Activated CD4-positive, CD25-positive, alpha-beta regulatory T cell treated with anti-CD3 and anti-CD28 coated beads, Interleukin-2, amount 50 U/mL, for 24 hours (primary cell): ENCODE results near the gene CD200.
"Not testable (repeated sequence)": the region's sequence is repeated elsewhere in the genome, so short reads cannot be mapped to it uniquely, and the experiment has no call there.

ENCODE experiments used
- ATAC-seq, 2 donors: fragments of 150-1000 bp; cut with Tn5 transposase; one replicate each; pipeline ENCODE4 v1.10.0; 2021; ENCODE audit warnings: mild to moderate bottlenecking in 1 of 2, moderate library complexity in 1 of 2

The CD200 gene

GRCh38 chr3:112362221-112362620 is 29.3 kb downstream of the CD200 start:
- no peak for ATAC-seq

DNA sequence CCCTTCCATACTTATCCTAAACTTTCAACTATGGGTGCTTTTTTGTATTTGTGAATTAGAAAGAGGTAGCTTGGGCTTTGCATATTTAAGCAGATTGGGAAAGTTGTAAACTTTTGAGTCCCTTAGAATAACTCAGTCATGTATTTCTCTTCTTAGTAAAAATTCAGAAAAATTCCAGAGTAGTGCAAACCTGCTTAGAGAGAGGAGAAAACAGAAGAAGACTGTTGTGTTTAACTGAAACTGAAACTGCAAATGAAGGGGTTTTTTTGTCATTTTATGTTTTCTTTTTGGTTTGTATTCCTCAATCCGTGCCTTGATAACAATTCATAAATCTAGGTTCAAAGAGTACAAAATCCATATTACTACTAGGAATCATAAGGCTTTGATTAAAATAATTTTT is 31.3 kb downstream of the CD200 start:
- peak; percentile 48 to 66 for ATAC-seq

DNA sequence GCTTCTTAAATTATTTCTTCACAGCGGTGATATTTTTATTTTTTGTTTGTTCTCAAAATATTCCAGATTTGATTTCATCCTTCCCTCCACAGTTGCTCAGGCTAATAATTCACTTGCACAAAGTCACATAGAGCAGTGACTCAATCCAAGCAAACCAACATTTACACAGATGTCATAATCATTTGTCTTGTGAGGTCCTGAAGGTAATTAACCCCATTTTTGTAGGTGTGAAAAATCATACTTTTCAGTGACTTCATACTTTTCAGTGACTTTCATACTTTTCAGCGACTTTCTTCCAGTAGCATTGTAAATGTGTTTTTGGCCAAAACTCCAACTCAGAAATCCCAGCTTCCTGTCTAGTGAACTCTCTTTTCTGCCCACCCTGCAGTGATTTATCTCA is 32.1 kb downstream of the CD200 start:
- ATAC-seq, result no peak

- ATAC-seq, result no peak
Observed at GRCh38 chr3:112365636-112366035, 32.7 kb downstream of the CD200 start.

- ATAC-seq, result no peak
Observed at GRCh38 chr3:112366522-112366921, 33.6 kb downstream of the CD200 start.

GRCh38 chr3:112371569-112371968 is 38.6 kb downstream of the CD200 start:
- ATAC-seq, result no peak

GRCh38 chr3:112372396-112372795 is 39.4 kb downstream of the CD200 start:
- ATAC-seq, result no peak

DNA sequence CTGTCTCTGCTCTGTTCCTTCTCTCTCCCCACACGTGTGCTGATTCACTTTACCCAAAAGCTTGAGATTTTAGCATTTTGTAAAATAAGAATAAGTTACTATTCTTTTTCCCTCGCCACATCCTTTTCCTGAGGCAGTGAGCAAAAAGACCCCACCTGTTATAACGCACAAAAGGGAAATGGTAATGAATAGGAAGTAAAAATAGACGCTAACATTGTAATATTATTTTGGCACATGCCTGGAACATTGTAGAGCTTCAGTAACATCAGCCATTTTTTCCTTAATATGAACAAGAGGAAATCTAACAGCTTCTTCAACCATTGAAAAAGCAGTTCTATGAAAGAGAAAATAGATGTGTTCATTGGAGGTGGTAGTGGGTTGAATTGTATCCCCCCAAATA is 40.5 kb downstream of the CD200 start:
- ATAC-seq, result no peak

- ATAC-seq, result no peak
Observed at GRCh38 chr3:112373924-112374323, 41.0 kb downstream of the CD200 start.

DNA sequence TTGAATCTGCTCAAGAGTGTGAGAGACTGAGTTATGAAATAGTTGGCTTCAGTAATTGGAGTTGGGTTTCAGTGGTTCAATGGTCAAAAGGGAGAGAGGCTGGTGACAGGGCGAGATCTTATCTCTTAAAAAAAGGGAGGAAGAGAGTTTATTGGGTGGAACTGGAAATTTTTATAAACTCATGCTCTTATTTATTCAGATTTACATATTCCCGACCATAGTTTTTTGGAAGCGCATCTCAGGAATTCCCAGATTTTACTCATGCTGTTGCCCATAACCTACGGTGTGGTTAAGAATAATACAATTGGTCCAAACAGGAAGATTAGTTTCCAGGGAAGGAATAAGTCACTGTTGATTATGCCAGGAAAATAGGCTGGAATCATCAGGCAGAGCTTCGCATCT is 41.4 kb downstream of the CD200 start:
- ATAC-seq, result no peak

DNA sequence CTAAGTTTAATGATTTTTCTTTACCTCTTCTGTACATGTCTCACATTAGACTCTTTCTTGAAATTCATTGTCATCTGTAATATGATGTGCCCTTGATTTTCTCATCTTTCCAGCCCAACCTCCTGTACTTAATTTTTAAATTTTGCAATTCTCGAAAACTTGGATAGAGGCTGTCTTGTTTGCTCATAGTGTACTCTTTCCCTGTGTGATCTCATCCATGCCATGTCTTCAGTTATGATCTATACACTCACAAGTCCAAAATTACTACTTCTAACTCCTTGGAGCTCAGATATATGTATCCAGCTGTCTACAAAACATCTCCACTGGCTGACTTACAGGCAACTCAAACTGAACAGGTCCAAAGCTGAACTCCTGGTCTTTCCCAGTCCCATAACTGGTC is 42.2 kb downstream of the CD200 start:
- ATAC-seq, result no peak

GRCh38 chr3:112376241-112376911 is 43.4 kb downstream of the CD200 start:
- no peak for ATAC-seq

GRCh38 chr3:112376992-112377391 is 44.0 kb downstream of the CD200 start:
- ATAC-seq, result no peak

- no peak for ATAC-seq
Observed at GRCh38 chr3:112377568-112378071, 44.7 kb downstream of the CD200 start.

GRCh38 chr3:112378347-112378746 is 45.4 kb downstream of the CD200 start:
- not testable (repeated sequence) for ATAC-seq

DNA sequence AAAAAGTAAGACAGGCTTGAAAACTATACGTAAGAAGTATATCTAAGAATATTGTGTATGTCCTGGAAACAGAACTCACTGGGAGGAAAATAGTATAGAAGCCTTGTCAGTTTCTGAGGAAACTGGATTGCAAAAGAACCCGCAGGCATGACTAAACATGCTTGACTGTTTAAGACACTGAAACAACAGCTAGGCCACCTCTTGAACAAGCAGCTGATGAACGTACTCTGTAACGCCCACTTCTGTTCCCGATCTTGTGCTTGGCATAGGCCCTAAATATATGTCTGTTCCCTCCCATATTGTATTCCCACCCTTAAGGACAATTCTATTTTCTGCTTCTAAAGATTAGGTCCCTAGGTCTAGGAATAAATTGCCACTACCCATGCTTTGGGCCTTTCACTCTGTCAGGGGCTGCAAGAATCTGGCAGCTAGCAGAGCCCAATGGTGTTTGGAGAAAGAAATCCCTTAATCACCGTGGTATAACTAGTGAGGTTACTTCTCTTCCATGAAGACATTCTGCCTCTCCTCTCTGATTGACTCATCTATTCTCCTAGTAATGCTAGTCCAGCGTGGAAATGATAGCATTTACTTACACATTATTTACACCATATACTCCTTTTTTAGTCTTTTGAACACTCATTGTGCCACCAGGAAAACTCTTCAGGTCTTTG is 46.2 kb downstream of the CD200 start:
- no peak for ATAC-seq

DNA sequence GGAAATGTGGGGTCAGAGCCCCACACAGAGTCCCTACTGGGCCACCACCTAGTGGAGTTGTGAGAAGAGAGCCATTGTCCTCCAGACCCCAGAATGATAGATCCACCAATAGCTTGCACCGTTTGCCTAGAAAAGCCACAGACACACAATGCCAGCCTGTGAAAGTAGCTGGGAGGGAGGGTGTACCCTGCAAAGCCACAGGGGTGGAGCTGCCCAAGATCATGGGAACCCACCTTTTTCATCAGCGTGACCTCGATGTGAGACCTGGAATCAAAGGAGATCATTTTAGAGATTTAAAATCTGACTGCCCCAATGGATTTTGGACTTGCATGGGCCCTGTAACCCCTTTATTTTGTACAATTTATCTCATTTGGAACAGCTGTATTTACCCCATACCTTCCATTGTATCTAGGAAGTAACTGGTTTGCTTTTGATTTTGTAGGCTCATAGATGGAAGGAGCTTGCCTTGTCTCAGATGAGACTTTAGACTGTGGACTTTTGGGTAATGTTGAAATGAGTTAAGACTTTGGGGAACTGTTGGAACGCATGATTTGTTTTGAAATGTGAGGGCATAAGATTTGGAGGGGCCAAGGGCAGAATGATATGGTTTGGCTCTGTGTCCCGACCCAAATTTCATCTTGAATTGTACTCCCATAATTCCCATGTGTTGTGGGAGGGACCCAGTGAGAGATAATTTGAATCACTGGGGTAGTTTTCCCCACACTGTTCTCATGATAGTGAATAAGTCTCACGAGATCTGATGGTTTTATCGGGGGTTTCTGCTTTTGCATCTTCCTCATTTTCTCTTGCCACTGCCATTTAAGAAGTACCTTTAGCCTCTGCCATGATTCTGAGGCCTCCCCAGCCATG is 49.0 kb downstream of the CD200 start:
- ATAC-seq, result no peak

DNA sequence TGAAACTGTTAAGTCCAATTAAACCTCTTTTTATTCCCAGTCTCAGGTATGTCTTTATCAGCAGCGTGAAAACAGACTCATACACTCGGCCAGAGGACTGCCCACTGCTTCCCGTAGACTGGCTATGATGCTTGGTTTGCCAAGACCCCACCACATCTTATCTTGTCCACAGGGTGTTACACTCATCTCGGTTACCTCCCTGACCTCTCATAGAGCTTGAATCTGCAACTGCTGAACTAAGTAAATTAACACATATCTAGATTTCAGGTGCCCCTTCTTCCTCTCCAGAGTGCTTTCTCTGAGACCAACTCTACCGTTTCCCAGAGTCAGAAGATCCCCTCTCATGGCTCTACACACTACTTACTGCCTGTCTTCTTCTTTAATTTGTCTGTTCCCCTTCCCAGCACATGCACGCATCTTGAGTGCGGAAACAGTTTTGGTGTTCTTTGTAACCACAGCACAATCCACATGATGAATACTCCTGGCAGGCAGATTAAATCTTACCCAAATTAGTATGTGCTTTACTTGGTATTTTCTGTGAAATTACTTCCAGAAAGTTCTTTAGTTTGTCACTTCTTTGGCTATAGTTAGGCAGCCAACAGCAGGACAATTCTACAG is 49.7 kb downstream of the CD200 start:
- ATAC-seq, result no peak

GRCh38 chr3:112384769-112385168 is 51.8 kb downstream of the CD200 start:
- ATAC-seq, result no peak

DNA sequence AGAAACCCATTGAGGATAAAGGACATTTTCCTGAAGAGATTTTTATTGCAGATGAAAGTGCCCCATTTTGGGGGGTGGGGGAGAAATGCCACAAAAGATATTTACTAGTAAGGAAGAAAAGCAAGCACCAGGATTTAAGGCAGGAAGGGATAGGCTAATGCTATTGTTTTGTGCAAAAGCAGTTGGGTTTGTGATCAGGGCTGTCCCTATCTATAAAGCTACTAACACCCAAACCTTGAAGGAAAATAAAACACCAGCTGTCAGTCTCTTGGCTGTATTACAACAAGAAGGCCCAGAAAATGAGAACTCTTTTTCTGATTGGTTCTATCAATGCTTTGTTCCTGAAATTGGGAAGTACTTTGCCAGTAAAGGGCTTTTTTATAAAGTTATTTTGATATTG is 56.0 kb downstream of the CD200 start:
- ATAC-seq, result no peak

DNA sequence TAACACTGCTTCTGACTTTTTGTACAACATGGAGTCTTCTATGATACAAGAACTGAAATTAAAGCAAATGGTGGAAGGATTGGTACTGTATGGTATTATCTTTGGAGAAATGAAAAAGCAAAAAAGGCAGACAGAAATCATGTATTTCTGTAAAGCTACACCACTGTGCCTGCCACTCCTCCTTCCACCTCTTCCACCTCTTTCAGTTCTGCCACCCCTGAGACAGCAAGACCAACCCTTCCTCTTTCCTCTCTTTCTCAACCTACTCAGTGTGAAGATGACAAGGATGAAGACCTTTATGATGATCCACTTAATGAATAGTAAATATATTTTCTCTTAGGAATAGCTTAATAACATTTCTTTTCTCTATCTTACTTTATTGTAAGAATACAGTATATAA is 57.0 kb downstream of the CD200 start:
- no peak for ATAC-seq

DNA sequence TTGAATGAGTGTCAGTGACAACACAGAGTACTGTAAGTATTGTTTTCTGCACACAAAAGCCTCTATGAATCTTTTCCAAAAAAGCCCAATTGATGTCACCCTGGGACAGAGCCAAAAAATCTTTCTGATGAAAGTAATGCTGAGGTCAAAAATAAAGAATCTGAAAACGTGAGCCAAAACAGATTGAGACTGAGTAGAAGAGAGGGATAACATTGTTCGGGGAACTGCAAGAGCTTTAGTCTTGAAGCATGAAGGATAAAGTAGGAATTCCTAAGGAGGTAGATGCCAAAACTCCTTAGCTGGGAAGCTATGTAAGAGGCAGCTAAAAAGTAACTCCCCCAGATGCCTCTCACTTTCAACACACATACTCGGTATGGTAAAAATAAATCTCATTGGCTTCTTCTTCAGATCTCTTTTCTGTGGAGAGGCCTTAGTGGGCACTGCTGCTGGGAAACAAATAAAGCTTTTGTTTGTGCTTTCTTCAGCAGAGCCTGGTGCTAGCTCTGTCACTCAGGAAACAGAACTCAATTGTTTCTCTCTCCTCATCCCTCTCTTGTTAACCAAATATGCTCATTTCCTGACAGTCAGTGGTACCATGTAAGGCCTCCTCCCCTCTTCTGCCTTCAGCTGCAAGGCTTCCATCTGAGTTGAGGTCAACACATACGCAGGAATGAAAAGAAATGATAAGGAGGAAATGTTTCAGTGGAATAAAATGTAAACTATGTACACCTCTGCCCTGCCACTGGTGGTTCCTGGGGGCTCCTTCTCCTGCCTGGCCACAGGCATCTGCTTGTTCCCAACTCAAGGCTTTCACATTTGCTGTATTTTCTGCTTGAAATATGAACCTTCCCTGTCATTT is 58.1 kb downstream of the CD200 start:
- no peak for ATAC-seq
